HG03565 (cell line): Measurements from ENCODE around the gene GPATCH8.
"Not testable (repeated sequence)": the region's sequence is repeated elsewhere in the genome, so short reads cannot be mapped to it uniquely, and the experiment has no call there.

Experiments used
- ATAC-seq: cut with Tn5 transposase; IDR thresholded peaks from one replicate; pipeline ENCODE4 v1.9.1; 2021; ENCODE audit warnings: mild to moderate bottlenecking, moderate library complexity; ENCODE audit not compliant: unreplicated experiment

The GPATCH8 gene

GRCh38 chr17:44378171-44378705, 125.0 kb downstream of the GPATCH8 start:
- no peak for ATAC-seq

DNA sequence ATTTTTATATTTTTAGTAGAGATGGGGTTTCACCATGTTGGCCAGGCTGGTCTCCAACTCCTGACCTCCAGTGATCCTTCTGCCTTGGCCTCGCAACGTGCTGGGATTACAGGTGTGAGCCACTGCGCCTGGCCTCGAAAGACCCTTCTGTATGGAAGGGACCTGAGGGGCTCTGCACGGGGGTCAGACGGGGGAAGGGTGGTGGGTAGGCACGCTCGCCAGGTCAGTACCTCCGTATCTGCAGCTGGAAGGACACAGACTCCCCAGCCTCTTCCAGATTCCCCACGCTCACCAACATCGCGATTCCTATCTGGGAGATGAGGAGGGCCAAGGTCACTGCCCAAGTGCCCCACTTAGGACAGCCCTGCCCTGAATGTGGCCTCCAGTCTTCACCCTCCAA, 126.4 kb downstream of the GPATCH8 start:
- ATAC-seq: no peak

DNA sequence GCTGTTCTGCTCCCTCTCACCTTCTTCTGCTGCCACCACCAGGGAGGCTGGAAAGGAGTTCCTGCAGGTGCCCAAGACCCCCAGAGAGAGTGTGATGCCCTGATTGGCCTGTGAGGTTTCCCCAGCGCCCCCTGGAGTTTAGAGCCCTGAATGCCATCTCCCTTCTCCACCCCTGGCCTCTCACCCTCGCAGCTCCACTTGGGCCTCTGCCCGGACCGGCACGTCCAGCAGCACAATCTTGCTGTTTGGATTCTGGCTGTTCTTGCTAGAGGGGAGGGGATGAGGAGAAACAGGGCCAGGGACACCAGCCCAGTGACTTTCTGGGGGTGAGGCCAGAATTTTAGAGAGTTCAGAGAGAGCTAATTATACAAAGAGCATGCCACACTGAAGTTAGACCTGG, 127.1 kb downstream of the GPATCH8 start:
- ATAC-seq: no peak

DNA sequence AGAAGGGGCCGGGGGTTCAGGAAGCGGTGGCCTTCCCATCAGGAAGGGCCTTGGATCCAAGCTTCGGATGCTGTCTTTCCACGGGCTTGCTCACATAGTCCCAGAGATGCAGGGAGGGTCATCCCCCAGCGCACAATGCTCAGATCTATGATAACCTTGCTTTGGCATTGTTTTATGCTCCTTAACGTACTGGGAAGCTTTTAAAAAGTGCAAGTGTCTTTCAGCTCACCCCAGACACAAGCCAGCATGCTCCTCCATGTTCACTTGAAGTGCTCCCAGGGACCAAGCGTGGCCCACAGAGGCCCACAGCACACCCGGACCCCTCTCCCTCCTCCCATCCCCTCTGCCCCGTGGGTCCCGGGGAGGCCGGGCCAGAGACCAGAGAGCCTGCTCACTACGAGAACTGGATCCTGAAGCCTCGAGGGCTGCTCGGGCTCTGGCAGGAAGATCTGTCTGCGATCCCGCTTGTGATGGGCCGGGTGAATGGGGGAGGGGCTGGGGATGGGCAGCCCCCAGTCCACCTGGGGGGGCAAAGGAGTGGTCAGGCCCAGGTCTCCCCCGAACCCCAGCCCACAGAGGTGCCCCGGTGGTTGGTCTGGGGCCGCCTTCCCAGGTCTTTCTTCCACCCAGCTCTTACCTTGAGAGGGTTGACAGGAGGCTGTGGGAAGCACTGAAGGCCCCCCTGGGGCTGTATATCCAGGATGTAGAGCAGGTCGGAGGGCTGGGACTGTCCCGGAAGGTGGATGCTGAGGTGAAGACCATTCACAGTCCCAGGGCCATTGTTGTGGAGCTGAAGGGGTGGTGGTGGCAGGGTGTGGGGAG, 127.8 kb downstream of the GPATCH8 start:
- ATAC-seq: no peak

DNA sequence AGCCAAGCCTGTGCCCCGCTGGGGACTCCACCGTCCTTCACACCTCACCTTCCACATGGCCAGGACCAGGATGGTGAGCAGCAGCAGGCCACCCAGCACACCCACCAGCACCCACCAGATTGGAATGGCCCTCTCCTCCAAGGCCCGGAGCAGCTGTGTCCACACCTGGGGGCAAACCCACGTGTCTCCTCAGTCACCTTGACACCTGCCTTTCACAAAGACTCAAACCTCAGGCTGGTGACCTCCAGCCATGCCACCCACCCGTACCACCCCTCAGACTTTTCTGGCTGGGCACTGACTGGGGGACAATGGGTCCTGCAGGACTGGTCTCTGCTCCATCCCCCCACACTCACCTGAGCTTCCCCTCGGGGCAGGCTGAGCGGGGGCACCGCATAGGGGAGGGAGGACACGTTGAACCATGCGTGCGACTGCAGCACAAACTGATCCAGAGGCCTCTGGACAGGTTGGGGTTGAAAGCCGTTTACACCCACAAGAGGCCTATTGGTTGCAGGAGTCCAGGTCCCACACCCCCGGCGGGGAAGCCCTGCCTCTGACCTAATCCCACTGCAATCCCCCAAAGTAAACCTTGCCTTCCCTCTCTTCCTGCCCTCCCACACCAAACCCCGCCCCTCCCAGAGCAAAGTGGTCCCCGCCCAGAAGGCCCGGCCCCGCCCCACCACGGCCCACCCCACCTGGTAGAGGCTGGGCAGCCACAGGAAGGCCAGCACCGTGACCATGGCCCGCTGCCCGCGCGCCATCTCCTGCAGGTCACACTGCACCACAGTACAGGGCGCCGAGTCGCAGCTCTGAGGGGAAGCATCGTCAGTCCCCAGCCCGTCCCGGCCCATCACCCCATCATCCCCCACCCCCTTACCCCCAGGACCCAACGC, 128.7 kb downstream of the GPATCH8 start:
- ATAC-seq: no peak

DNA sequence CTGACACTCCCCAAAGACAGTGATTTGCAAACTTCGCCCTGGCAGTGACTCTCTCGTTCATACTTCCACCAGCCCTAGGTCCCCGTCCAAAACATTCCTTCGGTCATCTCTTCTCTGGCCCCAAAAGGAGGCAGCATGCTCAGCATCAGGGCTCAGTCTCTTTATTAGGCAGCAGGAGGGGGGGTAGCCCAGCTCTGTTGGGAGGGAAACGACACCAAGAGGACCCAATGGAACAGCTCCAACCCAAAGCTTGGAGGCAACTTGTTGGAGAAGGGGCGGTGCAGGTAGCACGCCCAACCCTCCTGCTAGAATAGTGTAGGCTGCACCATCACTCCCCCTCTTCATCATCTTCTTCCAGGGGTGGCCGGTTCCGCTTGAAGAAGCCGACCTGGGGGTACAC, 131.2 kb downstream of the GPATCH8 start:
- no peak for ATAC-seq

- ATAC-seq: not testable (repeated sequence)
Measured at GRCh38 chr17:44369414-44370023, 133.7 kb downstream of the GPATCH8 start.

DNA sequence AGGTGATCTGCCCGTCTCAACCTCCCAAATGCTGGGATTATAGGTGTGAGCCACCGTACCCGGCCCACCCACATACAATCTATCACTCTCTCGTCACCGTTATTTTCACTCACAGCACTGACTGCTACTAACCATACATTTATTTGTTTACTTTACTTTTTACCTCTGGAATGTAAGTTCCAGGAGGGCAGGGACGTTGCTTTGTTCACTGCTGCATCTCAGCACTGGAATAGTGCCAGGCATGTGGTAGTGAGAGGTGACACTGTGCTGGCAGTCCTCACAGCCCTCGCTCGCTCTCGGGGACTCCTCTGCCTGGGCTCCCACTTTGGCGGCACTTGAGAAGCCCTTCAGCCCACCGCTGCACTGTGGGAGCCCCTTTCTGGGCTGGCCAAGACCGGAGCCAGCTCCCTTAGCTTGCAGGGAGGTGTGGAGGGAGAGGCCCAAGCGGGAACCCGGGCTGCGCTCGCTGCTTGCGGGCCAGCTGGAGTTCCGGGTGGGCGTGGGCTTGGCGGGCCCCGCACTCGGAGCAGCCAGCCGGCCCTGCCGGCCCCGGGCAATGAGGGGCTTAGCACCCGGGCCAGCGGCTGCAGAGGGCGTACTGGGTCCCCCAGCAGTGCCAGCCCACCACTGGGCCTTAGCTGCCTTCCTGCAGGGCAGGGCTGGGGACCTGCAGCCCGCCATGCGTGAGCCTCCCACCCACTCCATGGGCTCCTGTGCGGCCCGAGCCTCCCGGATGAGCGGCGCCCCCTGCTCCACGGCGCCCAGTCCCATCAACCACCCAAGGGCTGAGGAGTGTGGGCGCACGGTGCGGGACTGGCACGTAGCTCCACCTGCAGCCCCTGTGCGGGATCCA, 134.6 kb downstream of the GPATCH8 start:
- ATAC-seq: not testable (repeated sequence)

DNA sequence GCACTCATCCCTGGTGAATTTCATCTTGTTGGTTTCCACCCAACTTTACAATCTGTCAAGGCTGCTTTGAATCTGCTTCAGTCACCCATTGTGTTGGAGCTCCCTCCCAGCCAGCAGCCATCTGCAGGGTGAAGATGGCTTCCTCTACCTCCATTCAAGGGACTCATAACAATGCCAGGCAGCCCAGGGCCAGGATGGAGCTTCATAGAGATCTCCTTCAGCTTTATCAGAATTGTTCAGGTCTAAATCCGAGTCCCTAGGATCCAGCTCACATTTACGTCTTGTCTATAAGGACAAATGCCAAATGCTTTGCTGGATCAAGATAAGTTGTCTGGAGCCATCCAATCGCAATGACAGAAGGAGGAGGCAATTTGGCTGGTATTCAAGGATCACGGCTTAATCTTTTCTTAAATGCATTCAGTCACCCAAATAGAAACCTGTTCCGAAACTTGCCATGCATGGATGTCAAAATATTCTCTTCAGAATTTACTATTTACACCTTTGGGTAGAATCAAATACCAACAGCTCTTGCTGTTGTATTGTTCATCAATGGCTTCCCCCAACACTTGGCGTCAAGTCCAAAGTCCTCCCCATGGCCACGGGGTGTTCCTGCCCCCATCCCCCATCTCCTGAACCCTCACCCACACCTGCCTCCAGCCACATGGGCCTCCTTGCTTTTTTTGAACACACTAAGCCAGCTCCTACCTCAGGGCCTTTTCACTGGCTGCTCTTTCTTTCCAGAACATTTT, 135.8 kb downstream of the GPATCH8 start:
- ATAC-seq: no peak

DNA sequence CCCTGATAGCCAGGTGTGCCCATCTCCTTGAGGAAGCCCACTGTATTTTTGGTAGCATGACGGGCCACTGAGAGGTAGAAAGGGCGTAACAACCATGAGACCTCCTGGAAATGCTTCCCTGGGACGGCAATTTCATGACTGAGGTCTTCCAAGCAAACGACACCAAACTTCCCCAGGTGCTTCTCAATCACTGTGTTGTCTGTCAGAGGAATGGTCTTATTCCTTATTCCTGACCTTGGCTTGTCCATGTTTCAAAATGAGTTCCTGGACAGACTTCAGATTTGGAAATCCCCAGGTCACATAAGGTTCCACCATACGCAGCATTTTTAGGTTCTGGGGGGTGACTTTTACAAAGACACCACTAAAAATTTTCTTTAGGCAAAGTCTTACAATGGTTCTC, 138.2 kb downstream of the GPATCH8 start:
- not testable (repeated sequence) for ATAC-seq

GRCh38 chr17:44363613-44364159, 139.5 kb downstream of the GPATCH8 start, which contains the start of gene FAM171A2:
Gene FAM171A2, minus strand, starts transcription at chr17:44363853. Its CDS starts 139 bp downstream, at chr17:44363714.
- no peak for ATAC-seq

GRCh38 chr17:44362949-44363612, 140.1 kb downstream of the GPATCH8 start:
- no peak for ATAC-seq

DNA sequence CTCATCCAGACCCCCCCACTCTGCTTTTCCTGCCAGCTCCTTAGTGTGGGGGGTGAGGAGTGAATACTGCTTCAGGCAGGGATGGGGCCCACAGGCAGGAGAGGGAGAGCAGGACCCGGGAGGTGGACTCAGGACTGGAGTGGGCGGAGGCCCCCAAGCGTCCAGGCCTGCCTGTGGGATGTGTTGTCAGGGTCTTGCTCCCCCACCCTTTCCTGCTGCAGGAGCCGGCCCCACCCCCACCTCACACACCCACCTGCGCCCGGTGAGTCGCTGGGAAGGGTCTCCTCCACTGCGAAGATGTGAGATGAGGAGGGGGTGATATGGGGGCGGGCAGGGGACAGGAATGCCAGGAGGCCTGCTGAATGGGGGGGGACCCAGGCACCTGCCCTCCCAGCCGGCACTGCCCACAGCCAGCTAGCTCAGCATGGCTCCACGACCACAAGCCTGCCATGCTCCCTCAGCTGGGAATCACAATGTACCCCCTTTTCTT, 140.7 kb downstream of the GPATCH8 start:
- no peak for ATAC-seq

DNA sequence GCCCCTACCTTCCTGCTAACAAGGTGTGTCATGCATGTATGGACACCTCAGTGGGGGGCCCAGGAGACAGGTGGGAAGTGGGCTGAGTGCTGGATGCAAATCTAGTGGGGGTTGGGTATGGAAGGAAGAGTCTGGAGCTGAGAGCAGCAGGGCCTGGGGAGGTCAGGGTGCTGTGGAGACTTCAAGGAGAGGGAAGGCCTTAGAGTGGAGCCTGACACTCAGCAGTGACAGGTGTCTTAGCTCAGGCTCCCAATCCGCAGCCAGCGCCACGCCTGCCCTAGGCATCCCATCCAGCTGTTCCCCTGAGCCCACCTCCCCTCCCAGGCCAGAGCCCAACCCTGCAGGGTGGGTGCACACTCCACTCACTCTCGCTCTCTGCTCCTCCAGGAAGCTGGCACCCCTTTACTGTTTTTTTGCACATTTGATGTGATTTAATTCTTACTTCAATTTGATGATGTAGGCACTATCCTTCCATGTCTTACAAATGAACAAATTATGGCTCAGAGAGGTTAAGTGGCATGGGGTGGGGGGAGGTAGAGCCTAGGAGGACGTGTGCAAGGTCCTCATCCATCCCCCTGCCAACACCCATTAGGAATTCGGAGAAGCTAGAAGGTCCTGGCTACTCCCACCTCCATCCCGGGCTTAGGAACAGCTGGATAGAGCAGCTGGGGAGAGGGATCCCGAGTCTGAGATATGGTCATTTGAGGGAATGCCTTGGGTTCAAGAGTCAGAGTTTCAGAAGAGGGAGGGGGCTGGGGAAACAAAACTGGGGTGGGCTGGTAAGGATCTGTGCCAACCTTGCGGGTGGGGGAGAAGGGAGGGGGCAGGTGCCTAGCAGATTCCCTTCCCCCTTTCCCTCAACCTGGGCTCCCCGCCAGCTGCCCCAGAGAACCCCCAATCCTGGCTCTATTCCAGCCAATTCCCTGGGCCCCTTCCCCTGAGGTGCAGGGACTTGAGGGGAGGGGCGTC, 141.6 kb downstream of the GPATCH8 start:
- ATAC-seq: no peak

DNA sequence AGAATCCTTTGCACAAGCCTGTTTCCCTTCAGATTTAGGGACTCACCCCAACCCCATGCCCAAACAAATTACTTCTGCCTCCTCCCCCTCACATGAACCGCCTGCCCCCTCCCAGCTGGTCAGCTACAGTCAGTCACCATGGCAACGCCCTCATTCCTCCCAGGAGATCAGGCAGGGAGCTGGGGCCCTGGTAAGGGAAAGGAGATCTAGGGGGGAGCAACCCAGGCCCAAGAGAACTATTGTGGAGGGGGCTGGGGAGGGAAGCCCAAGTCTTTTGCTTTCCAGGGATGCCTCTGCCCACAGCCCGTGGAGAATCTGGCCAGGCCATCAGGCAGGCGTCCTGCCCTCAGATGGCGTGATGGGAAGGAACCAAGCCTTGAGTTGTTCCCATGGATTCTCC, 142.4 kb downstream of the GPATCH8 start:
- no peak for ATAC-seq

GRCh38 chr17:44360144-44360533, 143.1 kb downstream of the GPATCH8 start:
- no peak for ATAC-seq

GRCh38 chr17:44359458-44360143, 143.6 kb downstream of the GPATCH8 start:
- ATAC-seq: no peak
